ENCODE data around the gene MAFB. TPM values are rescaled to one million over a fixed set of nuclear protein-coding genes. Genes with fewer than 3 reads are reported as not detected.
"Not testable (repeated sequence)": the region's sequence is repeated elsewhere in the genome, so short reads cannot be mapped to it uniquely, and the experiment has no call there.

The MAFB gene
- total RNA-seq (10 to 100 TPM; 14.6 to 79.0 (median 43.7) TPM), polyA plus RNA-seq (10 to 100 TPM in 2 of 3 donors, 1 to 10 TPM in 1; 7.5 to 16.3 (median 12.4) TPM)
- long read RNA-seq, donor 1, transcript MAFB-201 (1 exons, 3,393 nt) = major isoform, 75 of 75 reads
- long read RNA-seq, donor 1, partial matches to known transcripts = 0 of 75 reads
- long read RNA-seq, donor 1, other reads (novel, unspliced or antisense) = 0 of 75 reads
- long read RNA-seq, donor 2, transcript MAFB-201 (1 exons, 3,393 nt) = major isoform, 104 of 104 reads
- long read RNA-seq, donor 2, partial matches to known transcripts = 0 of 104 reads
- long read RNA-seq, donor 2, other reads (novel, unspliced or antisense) = 0 of 104 reads
- long read RNA-seq, donor 3, transcript MAFB-201 (1 exons, 3,393 nt) = major isoform, 37 of 37 reads
- long read RNA-seq, donor 3, partial matches to known transcripts = 0 of 37 reads
- long read RNA-seq, donor 3, other reads (novel, unspliced or antisense) = 0 of 37 reads
- long read RNA-seq, donor 4, transcript MAFB-201 (1 exons, 3,393 nt) = major isoform, 7 of 7 reads
- long read RNA-seq, donor 4, partial matches to known transcripts = 0 of 7 reads
- long read RNA-seq, donor 4, other reads (novel, unspliced or antisense) = 0 of 7 reads
- long read RNA-seq, donor 5, transcript MAFB-201 (1 exons, 3,393 nt) = major isoform, 54 of 54 reads
- long read RNA-seq, donor 5, partial matches to known transcripts = 0 of 54 reads
- long read RNA-seq, donor 5, other reads (novel, unspliced or antisense) = 0 of 54 reads
- long read RNA-seq, donor 6, partial matches to known transcripts = 0 of 2 reads
- long read RNA-seq, donor 6, other reads (novel, unspliced or antisense) = 0 of 2 reads
- long read RNA-seq, donor 7, transcript MAFB-201 (1 exons, 3,393 nt) = major isoform, 64 of 64 reads
- long read RNA-seq, donor 7, partial matches to known transcripts = 0 of 64 reads
- long read RNA-seq, donor 7, other reads (novel, unspliced or antisense) = 0 of 64 reads
- long read RNA-seq, donor 8, transcript MAFB-201 (1 exons, 3,393 nt) = major isoform, 155 of 155 reads
- long read RNA-seq, donor 8, partial matches to known transcripts = 0 of 155 reads
- long read RNA-seq, donor 8, other reads (novel, unspliced or antisense) = 0 of 155 reads
- long read RNA-seq, donor 9, transcript MAFB-201 (1 exons, 3,393 nt) = major isoform, 30 of 30 reads
- long read RNA-seq, donor 9, partial matches to known transcripts = 0 of 30 reads
- long read RNA-seq, donor 9, other reads (novel, unspliced or antisense) = 0 of 30 reads
- long read RNA-seq, donor 10, transcript MAFB-201 (1 exons, 3,393 nt) = major isoform, 16 of 16 reads
- long read RNA-seq, donor 10, partial matches to known transcripts = 0 of 16 reads
- long read RNA-seq, donor 10, other reads (novel, unspliced or antisense) = 0 of 16 reads

- no peaks in the 10 kb centered on the region for H3K36me3 ChIP-seq (replicated peaks in 1 of 2)
- H3K4me3 ChIP-seq = peak within 1 kb of the TSS; percentile 29 to 65 (median 42)
- peak; percentile 94 to 98 (median 95) for DNase-seq
- TF ChIP-seq, protein P1, sequence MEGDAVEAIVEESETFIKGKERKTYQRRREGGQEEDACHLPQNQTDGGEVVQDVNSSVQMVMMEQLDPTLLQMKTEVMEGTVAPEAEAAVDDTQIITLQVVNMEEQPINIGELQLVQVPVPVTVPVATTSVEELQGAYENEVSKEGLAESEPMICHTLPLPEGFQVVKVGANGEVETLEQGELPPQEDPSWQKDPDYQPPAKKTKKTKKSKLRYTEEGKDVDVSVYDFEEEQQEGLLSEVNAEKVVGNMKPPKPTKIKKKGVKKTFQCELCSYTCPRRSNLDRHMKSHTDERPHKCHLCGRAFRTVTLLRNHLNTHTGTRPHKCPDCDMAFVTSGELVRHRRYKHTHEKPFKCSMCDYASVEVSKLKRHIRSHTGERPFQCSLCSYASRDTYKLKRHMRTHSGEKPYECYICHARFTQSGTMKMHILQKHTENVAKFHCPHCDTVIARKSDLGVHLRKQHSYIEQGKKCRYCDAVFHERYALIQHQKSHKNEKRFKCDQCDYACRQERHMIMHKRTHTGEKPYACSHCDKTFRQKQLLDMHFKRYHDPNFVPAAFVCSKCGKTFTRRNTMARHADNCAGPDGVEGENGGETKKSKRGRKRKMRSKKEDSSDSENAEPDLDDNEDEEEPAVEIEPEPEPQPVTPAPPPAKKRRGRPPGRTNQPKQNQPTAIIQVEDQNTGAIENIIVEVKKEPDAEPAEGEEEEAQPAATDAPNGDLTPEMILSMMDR (IDR thresholded peaks at IDR 0.05) = peak in 1 of 6 experiments; percentile 6
- peak; percentile 99 for TF ChIP-seq POLR2A (IDR thresholded peaks at IDR 0.05)
- no peaks in the 10 kb centered on the region for H3K9me3 ChIP-seq (replicated peaks in 1 of 3)
- 0 to 1% (median 0%) methylated on average over 1 to 85 of the region's 85 CpGs for WGBS, 4 donors
- H3K4me1 ChIP-seq (replicated peaks in 1 of 2) = peaks cover 7 to 14% of the 10 kb centered on the region in 2 donors
- H3K27me3 ChIP-seq = peaks cover 27% of the 10 kb centered on the region
- peak within 1 kb of the TSS; percentile 93 to 99 (median 98) for H3K27ac ChIP-seq
- intact Hi-C loops (cut with DNase I) = loop anchor here (10.0 kb wide), 2 partner anchors 125 to 425 kb away; no protein-coding TSS in a partner anchor
These were observed at the start of gene MAFB for GRCh38 chr20:40689100-40689942. Gene MAFB (minus strand): TSS chr20:40689236. CDS start chr20:40688850, 386 bp downstream.

- H3K9me3 ChIP-seq (replicated peaks in 1 of 3); intact Hi-C loops (cut with DNase I); H3K27ac ChIP-seq; DNase-seq; H3K4me3 ChIP-seq; H3K36me3 ChIP-seq (replicated peaks in 1 of 2); H3K4me1 ChIP-seq (replicated peaks in 1 of 2); H3K27me3 ChIP-seq: not testable (repeated sequence)
- 72 to 84% (median 78%) methylated on average over 4 of the region's 4 CpGs for WGBS, 4 donors
These were observed 47.4 kb upstream of the MAFB start for GRCh38 chr20:40736468-40736867.

DNA sequence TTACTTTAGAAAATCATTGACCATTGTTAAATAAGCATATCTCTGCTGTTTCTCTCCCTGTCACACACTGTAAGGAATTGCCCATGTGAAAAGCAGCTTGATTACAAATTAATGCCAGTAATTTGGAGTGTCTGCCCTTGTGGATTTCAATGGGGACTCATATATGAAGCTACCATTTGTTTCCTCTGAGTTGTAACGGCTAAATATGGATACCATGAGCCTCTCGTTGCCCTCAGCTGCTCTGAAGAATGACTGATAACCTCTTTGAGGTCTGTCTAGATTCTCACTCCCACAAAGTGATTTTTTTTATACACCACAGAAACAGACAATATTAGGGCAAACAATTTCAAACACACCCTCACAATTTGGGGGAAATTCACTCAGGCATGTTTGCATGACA is 40.0 kb upstream of the MAFB start:
- TF ChIP-seq, protein P1 (IDR thresholded peaks at IDR 0.05) = no peak
- TF ChIP-seq POLR2A (IDR thresholded peaks at IDR 0.05) = no peak
- Histone ChIP-seq H3K36me3 (replicated peaks in 1 of 2) (no peaks in the 10 kb centered on the region), H3K27me3 (no peaks in the 10 kb centered on the region), H3K4me3 (no peak overlapping the region), H3K9me3 (replicated peaks in 1 of 3) (no peaks in the 10 kb centered on the region), H3K4me1 (replicated peaks in 1 of 2) (no peaks in the 10 kb centered on the region), H3K27ac (no peak overlapping the region)
- no peak for DNase-seq
- 36 to 62% (median 52%) methylated on average over 2 of the region's 2 CpGs for WGBS, 4 donors
- intact Hi-C loops (cut with DNase I) = no loop called here

GRCh38 chr20:40728470-40728869 is 39.4 kb upstream of the MAFB start:
- intact Hi-C loops (cut with DNase I) = no loop called here
- H3K27me3 ChIP-seq = no peaks in the 10 kb centered on the region
- no peaks in the 10 kb centered on the region for H3K4me1 ChIP-seq (replicated peaks in 1 of 2)
- WGBS, 4 donors = 52 to 61% (median 53%) methylated on average over 1 of the region's 1 CpG
- TF ChIP-seq POLR2A (IDR thresholded peaks at IDR 0.05) = no peak
- TF ChIP-seq, protein P1 (IDR thresholded peaks at IDR 0.05) = no peak
- H3K9me3 ChIP-seq (replicated peaks in 1 of 3) = no peaks in the 10 kb centered on the region
- H3K36me3 ChIP-seq (replicated peaks in 1 of 2) = no peaks in the 10 kb centered on the region
- no peak overlapping the region for H3K4me3 ChIP-seq
- no peak overlapping the region for H3K27ac ChIP-seq
- DNase-seq = no peak
